Measurements from ENCODE around the gene OPCML.

OPCML gene

GRCh38 chr11:132655187-132655855, 877.0 kb downstream of the OPCML start:
- in situ Hi-C loops (cut with HindIII; ENCODE audit: low sequenced_read_pairs), result no loop called here

- in situ Hi-C loops (cut with HindIII; ENCODE audit: low sequenced_read_pairs), result no loop called here
Measured at GRCh38 chr11:132653237-132653636, 879.1 kb downstream of the OPCML start.

- in situ Hi-C loops (cut with HindIII; ENCODE audit: low sequenced_read_pairs), result no loop called here
Measured at GRCh38 chr11:132650969-132651720, 881.2 kb downstream of the OPCML start.

- in situ Hi-C loops (cut with HindIII; ENCODE audit: low sequenced_read_pairs), result no loop called here
Measured at GRCh38 chr11:132649277-132649676, 883.0 kb downstream of the OPCML start.

- in situ Hi-C loops (cut with HindIII; ENCODE audit: low sequenced_read_pairs), result no loop called here
Measured at GRCh38 chr11:132648851-132649250, 883.5 kb downstream of the OPCML start.

GRCh38 chr11:132646890-132647289, 885.4 kb downstream of the OPCML start:
- in situ Hi-C loops (cut with HindIII; ENCODE audit: low sequenced_read_pairs), result no loop called here

GRCh38 chr11:132644520-132645239, 887.6 kb downstream of the OPCML start:
- in situ Hi-C loops (cut with HindIII; ENCODE audit: low sequenced_read_pairs), result no loop called here

GRCh38 chr11:132643239-132643638, 889.1 kb downstream of the OPCML start:
- in situ Hi-C loops (cut with HindIII; ENCODE audit: low sequenced_read_pairs), result no loop called here

GRCh38 chr11:132640952-132641351, 891.3 kb downstream of the OPCML start:
- in situ Hi-C loops (cut with HindIII; ENCODE audit: low sequenced_read_pairs), result no loop called here

- in situ Hi-C loops (cut with HindIII; ENCODE audit: low sequenced_read_pairs), result no loop called here
Measured at GRCh38 chr11:132639986-132640385, 892.3 kb downstream of the OPCML start.

- in situ Hi-C loops (cut with HindIII; ENCODE audit: low sequenced_read_pairs), result no loop called here
Measured at GRCh38 chr11:132639403-132639802, 892.9 kb downstream of the OPCML start.

GRCh38 chr11:132638423-132638822, 893.9 kb downstream of the OPCML start:
- in situ Hi-C loops (cut with HindIII; ENCODE audit: low sequenced_read_pairs), result no loop called here

GRCh38 chr11:132636523-132636922, 895.8 kb downstream of the OPCML start:
- in situ Hi-C loops (cut with HindIII; ENCODE audit: low sequenced_read_pairs), result no loop called here

GRCh38 chr11:132632641-132633124, 899.6 kb downstream of the OPCML start:
- in situ Hi-C loops (cut with HindIII; ENCODE audit: low sequenced_read_pairs), result no loop called here

GRCh38 chr11:132631989-132632388, 900.3 kb downstream of the OPCML start:
- in situ Hi-C loops (cut with HindIII; ENCODE audit: low sequenced_read_pairs), result no loop called here

GRCh38 chr11:132627981-132628380, 904.3 kb downstream of the OPCML start:
- in situ Hi-C loops (cut with HindIII; ENCODE audit: low sequenced_read_pairs), result no loop called here

GRCh38 chr11:132626446-132626845, 905.9 kb downstream of the OPCML start:
- in situ Hi-C loops (cut with HindIII; ENCODE audit: low sequenced_read_pairs), result no loop called here

GRCh38 chr11:132623511-132623910, 908.8 kb downstream of the OPCML start:
- in situ Hi-C loops (cut with HindIII; ENCODE audit: low sequenced_read_pairs), result no loop called here

GRCh38 chr11:132621976-132622580, 910.2 kb downstream of the OPCML start:
- in situ Hi-C loops (cut with HindIII; ENCODE audit: low sequenced_read_pairs), result no loop called here

- in situ Hi-C loops (cut with HindIII; ENCODE audit: low sequenced_read_pairs), result no loop called here
Measured at GRCh38 chr11:132620423-132620822, 911.9 kb downstream of the OPCML start.

GRCh38 chr11:132610791-132611190, 921.5 kb downstream of the OPCML start:
- in situ Hi-C loops (cut with HindIII; ENCODE audit: low sequenced_read_pairs), result no loop called here

Data from DLD1 (cell line).